Upper lobe of left lung (tissue), 4 donors: ENCODE results near the gene CCDC40.

Experiments
- EP300 ChIP-seq, 4 donors: sonication (generic); formaldehyde crosslinking; IDR thresholded peaks; one replicate each; pipeline ENCODE4 v1.5.1; 2017; ENCODE audit warnings: antibody characterized with exemption in 4 of 4, control low read depth in 2 of 4
- POLR2A ChIP-seq, 4 donors: fragments of 450-650 bp; IDR thresholded peaks; one replicate each; pipeline ENCODE4 v1.5.1; 2016 to 2017; ENCODE audit warnings: antibody characterized with exemption in 4 of 4, mild to moderate bottlenecking in 2 of 4
- POLR2AphosphoS5 ChIP-seq, 2 donors: sonication (generic); formaldehyde crosslinking; IDR thresholded peaks; one replicate each; pipeline ENCODE4 v1.5.1; 2017; ENCODE audit warnings: antibody characterized with exemption in 2 of 2
- TF ChIP-seq, protein P1 (sequence below), 6 experiments: fragments of 450-650 bp in 4 of 6; fragments of 200-600 bp in 2 of 6; sonication (generic) in 2 of 6; IDR thresholded peaks; one replicate each; pipeline ENCODE4 v1.5.1; 2016 to 2019; ENCODE audit warnings: antibody characterized with exemption in 6 of 6

DNA sequence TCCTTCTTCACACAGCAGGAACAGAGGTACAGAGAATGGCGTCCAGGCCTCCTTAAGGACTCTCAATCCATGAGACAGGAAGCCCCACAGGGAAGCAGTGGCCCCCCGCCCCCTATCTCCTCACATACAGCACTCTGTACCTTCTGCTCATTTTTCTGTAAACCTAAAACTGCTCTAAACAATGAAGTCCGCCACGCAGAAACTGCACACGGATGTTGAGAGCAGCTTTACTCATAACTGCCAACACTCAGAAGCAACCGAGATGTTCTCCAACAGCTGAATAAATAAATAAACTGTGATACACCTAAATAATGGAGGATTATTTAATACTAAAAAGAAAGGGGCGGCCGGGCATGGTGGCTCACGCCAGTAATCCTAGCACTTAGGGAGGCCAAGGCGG is 10.6 kb upstream of the CCDC40 start:
- TF ChIP-seq, protein P1, sequence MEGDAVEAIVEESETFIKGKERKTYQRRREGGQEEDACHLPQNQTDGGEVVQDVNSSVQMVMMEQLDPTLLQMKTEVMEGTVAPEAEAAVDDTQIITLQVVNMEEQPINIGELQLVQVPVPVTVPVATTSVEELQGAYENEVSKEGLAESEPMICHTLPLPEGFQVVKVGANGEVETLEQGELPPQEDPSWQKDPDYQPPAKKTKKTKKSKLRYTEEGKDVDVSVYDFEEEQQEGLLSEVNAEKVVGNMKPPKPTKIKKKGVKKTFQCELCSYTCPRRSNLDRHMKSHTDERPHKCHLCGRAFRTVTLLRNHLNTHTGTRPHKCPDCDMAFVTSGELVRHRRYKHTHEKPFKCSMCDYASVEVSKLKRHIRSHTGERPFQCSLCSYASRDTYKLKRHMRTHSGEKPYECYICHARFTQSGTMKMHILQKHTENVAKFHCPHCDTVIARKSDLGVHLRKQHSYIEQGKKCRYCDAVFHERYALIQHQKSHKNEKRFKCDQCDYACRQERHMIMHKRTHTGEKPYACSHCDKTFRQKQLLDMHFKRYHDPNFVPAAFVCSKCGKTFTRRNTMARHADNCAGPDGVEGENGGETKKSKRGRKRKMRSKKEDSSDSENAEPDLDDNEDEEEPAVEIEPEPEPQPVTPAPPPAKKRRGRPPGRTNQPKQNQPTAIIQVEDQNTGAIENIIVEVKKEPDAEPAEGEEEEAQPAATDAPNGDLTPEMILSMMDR (IDR thresholded peaks at IDR 0.05), result no peak
- TF ChIP-seq EP300 (IDR thresholded peaks at IDR 0.05), result no peak
- TF ChIP-seq POLR2A (IDR thresholded peaks at IDR 0.05), result no peak
- TF ChIP-seq POLR2AphosphoS5 (IDR thresholded peaks at IDR 0.05), result no peak
